Measurements from ENCODE around the gene SPATA6L. TPM values are rescaled to one million over a fixed set of nuclear protein-coding genes. Genes with fewer than 3 reads are reported as not detected.

The SPATA6L gene
- total and polyA plus RNA-seq, 10 of the 15 experiments (the other 5 are each of a cell fraction or from before 2014, with no cell fraction given), result 0.37 to 1.6 (median 0.91) TPM

DNA sequence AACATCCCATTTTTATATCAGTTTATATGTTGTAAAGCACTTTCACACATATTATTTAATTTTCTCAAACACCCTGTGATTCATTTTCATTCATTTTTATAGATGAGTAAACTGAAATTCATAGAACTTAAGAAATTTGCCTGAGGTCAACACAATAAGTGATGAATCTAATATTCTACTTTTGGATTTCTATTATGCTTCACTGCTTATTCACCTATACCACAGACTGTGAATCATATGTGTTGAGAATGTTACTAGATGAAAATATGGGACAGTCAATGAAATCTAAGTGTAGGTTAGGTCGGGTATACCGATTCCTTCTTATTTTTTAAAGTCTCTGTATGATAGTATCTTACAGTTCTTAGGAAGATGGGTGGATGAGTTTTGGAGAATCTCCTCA lies 37.8 kb upstream of the SPATA6L start:
- WGBS (ENCODE audit: insufficient coverage, insufficient replicate concordance, low lambda C conversion rate, missing lambda C conversion rate), result 93% methylated on average over 2 of the region's 2 CpGs
- ATAC-seq, result no peak
- H3K27ac ChIP-seq (ENCODE audit: control insufficient read depth, insufficient read depth), result no peak overlapping the region

More for the DNA sequence above, 37.8 kb upstream of the SPATA6L start:
- Histone ChIP-seq H3K4me3 (no peak overlapping the region), H2AFZ (ENCODE audit: control insufficient read depth, low read depth, low read length) (no peak overlapping the region), H3K79me2 (ENCODE audit: control insufficient read depth, insufficient read depth, low read length) (no peaks in the 10 kb centered on the region), H3K4me2 (ENCODE audit: control insufficient read depth, insufficient read depth) (no peak overlapping the region), H3K36me3 (ENCODE audit: control insufficient read depth in 2 of 2, insufficient read depth in 2 of 2, low read length in 1 of 2) (peaks cover 1 to 17% of the 10 kb centered on the region in 2 experiments), H3K27me3 (replicated peaks in 1 of 2; ENCODE audit: control insufficient read depth in 2 of 2, insufficient read depth in 2 of 2, low read length in 1 of 2) (no peaks in the 10 kb centered on the region), H4K20me1 (ENCODE audit: control insufficient read depth, insufficient read depth) (no peaks in the 10 kb centered on the region), H3K4me1 (ENCODE audit: control insufficient read depth, insufficient read depth, low read length) (no peaks in the 10 kb centered on the region), H3K9ac (ENCODE audit: control insufficient read depth, insufficient read depth, low read length) (no peak overlapping the region), H3K9me3 (replicated peaks; ENCODE audit: control insufficient read depth, insufficient read depth, low read length) (no peaks in the 10 kb centered on the region)
- intact Hi-C loops (cut with micrococcal nuclease; ENCODE audit: unreplicated experiment), result no loop called here
- in situ Hi-C loops (cut with MboI), result no loop called here
- BruUV-seq (replicated peaks), result no TSS peak
- RAD21 ChIA-PET (ENCODE audit: unreplicated experiment), result no interaction called here
- SMC1A ChIA-PET (ENCODE audit: uncharacterized antibody, unreplicated experiment), result interaction anchor here (0.9 to 1.5 kb wide), 3 partner anchors 9 to 16 kb away, joined by 3 to 4 read pairs (median 4); no protein-coding TSS in a partner anchor
- POLR2A ChIA-PET, result no interaction called here
- CTCF ChIA-PET, result no interaction called here
- no peak for FAIRE-seq
- DNase-seq (ENCODE audit: low read depth, low spot score), result no peak
- TF ChIP-seq CHD4 (IDR thresholded peaks at IDR 0.05), result no peak
- TF ChIP-seq ZBTB11 (CRISPR knock-in tag; IDR thresholded peaks at IDR 0.05), result no peak
- TF ChIP-seq JUNB (IDR thresholded peaks at IDR 0.05), result no peak
- TF ChIP-seq HDGF (IDR thresholded peaks at IDR 0.05), result no peak
- no peak for TF ChIP-seq SUZ12 (IDR thresholded peaks at IDR 0.05; ENCODE audit: unreplicated experiment)
- TF ChIP-seq, protein P1, sequence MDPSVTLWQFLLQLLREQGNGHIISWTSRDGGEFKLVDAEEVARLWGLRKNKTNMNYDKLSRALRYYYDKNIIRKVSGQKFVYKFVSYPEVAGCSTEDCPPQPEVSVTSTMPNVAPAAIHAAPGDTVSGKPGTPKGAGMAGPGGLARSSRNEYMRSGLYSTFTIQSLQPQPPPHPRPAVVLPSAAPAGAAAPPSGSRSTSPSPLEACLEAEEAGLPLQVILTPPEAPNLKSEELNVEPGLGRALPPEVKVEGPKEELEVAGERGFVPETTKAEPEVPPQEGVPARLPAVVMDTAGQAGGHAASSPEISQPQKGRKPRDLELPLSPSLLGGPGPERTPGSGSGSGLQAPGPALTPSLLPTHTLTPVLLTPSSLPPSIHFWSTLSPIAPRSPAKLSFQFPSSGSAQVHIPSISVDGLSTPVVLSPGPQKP (IDR thresholded peaks at IDR 0.05; ENCODE audit: low read depth, low read length), result no peak
- no peak for TF ChIP-seq IRF4 (IDR thresholded peaks at IDR 0.05; ENCODE audit: low read depth, low read length)
- TF ChIP-seq, protein P2, sequence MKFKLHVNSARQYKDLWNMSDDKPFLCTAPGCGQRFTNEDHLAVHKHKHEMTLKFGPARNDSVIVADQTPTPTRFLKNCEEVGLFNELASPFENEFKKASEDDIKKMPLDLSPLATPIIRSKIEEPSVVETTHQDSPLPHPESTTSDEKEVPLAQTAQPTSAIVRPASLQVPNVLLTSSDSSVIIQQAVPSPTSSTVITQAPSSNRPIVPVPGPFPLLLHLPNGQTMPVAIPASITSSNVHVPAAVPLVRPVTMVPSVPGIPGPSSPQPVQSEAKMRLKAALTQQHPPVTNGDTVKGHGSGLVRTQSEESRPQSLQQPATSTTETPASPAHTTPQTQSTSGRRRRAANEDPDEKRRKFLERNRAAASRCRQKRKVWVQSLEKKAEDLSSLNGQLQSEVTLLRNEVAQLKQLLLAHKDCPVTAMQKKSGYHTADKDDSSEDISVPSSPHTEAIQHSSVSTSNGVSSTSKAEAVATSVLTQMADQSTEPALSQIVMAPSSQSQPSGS (IDR thresholded peaks at IDR 0.05; ENCODE audit: low read length), result no peak
- TF ChIP-seq ZNF24 (IDR thresholded peaks at IDR 0.05), result no peak
- TF ChIP-seq, protein P3, sequence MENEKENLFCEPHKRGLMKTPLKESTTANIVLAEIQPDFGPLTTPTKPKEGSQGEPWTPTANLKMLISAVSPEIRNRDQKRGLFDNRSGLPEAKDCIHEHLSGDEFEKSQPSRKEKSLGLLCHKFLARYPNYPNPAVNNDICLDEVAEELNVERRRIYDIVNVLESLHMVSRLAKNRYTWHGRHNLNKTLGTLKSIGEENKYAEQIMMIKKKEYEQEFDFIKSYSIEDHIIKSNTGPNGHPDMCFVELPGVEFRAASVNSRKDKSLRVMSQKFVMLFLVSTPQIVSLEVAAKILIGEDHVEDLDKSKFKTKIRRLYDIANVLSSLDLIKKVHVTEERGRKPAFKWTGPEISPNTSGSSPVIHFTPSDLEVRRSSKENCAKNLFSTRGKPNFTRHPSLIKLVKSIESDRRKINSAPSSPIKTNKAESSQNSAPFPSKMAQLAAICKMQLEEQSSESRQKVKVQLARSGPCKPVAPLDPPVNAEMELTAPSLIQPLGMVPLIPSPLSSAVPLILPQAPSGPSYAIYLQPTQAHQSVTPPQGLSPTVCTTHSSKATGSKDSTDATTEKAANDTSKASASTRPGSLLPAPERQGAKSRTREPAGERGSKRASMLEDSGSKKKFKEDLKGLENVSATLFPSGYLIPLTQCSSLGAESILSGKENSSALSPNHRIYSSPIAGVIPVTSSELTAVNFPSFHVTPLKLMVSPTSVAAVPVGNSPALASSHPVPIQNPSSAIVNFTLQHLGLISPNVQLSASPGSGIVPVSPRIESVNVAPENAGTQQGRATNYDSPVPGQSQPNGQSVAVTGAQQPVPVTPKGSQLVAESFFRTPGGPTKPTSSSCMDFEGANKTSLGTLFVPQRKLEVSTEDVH (IDR thresholded peaks at IDR 0.05; ENCODE audit: low read depth, partially characterized antibody), result no peak
- TF ChIP-seq TARDBP (IDR thresholded peaks at IDR 0.05; ENCODE audit: borderline replicate concordance), result no peak
- TF ChIP-seq SREBF2 (IDR thresholded peaks at IDR 0.05; ENCODE audit: low read length), result no peak
- no peak for TF ChIP-seq NRF1 (conservative IDR thresholded peaks at IDR 0.05; ENCODE audit: low read depth, low read length)
- TF ChIP-seq PAX5 (IDR thresholded peaks at IDR 0.05; ENCODE audit: borderline replicate concordance, low read depth, low read length), result no peak
- TF ChIP-seq SMC3 (IDR thresholded peaks at IDR 0.05; ENCODE audit: borderline replicate concordance, low read length), result no peak
- TF ChIP-seq CHD1 (IDR thresholded peaks at IDR 0.05; ENCODE audit: low read depth, low read length), result no peak
- TF ChIP-seq ZNF384 (IDR thresholded peaks at IDR 0.05; ENCODE audit: borderline replicate concordance, low read depth, low read length), result no peak
- TF ChIP-seq BHLHE40 (IDR thresholded peaks at IDR 0.05; ENCODE audit: borderline replicate concordance in 1 of 2, low read depth in 2 of 2, low read length in 1 of 2), result no peak

Measured in GM12878 (cell line).